HEK293 (cell line): Measurements from ENCODE around the gene CTNNBL1.

ENCODE experiments used
- CTCF ChIA-PET: fragments of 350-600 bp; formaldehyde crosslinking; extraction: SDS; loops from one replicate; lab custom pipeline; 2021; ENCODE audit warnings: antibody characterized with exemption; lab: Yijun Ruan, JAX
- POLR2A ChIA-PET: fragments of 300-600 bp; formaldehyde crosslinking; extraction: SDS; loops from one replicate; lab custom pipeline; 2020; ENCODE audit warnings: antibody characterized with exemption, inconsistent platforms; lab: Yijun Ruan, JAX
- H3K27ac ChIP-seq: fragments of 200-500 bp; sonication (Bioruptor generic); 2 replicates; pipeline ENCODE4 v1.5.1; 2014; ENCODE audit warnings: low read depth, low read length, control low read depth, inconsistent platforms; ENCODE audit errors: extremely low read depth
- H3K36me3 ChIP-seq, 2 experiments: fragments of 200-500 bp in 1 of 2; sonication (Bioruptor generic) in 1 of 2; 1 replicate in 1 of 2; 2 replicates in 1 of 2; pipeline ENCODE4 v1.5.1; 2014 to 2017; ENCODE audit warnings: inconsistent platforms in 2 of 2, low read length in 2 of 2; ENCODE audit not compliant: control insufficient read depth in 2 of 2, insufficient read depth in 1 of 2
- H3K4me1 ChIP-seq: fragments of 200-500 bp; sonication (Bioruptor generic); 2 replicates; pipeline ENCODE4 v1.5.1; 2014; ENCODE audit warnings: mild to moderate bottlenecking, low read length, inconsistent platforms; ENCODE audit not compliant: control insufficient read depth, insufficient read depth
- H3K4me3 ChIP-seq: 2 replicates; pipeline ENCODE4 v1.5.1; 2011; ENCODE audit warnings: low read depth, mild to moderate bottlenecking, control low read depth, low read length, moderate library complexity
- H3K9me3 ChIP-seq: fragments of 200-500 bp; sonication (Bioruptor generic); 2 replicates; pipeline ENCODE4 v1.5.1; 2014; ENCODE audit warnings: low read depth, low read length, inconsistent platforms; ENCODE audit not compliant: control insufficient read depth, insufficient read depth
- GLI4 ChIP-seq: fragments of 450-650 bp; formaldehyde crosslinking; IDR thresholded peaks from 2 replicates; pipeline ENCODE4 v1.5.1; 2016; ENCODE audit warnings: missing biosample characterization, missing genetic modification characterization
- GLIS2 ChIP-seq: fragments of 450-650 bp; formaldehyde crosslinking; IDR thresholded peaks from 2 replicates; pipeline ENCODE4 v1.5.1; 2016; ENCODE audit warnings: missing biosample characterization, missing genetic modification characterization
- HOXA7 ChIP-seq: sonication (generic); formaldehyde crosslinking; IDR thresholded peaks from 2 replicates; pipeline ENCODE4 v1.8.1; 2022; ENCODE audit warnings: missing genetic modification reagents, borderline replicate concordance
- PRDM1 ChIP-seq: fragments of 450-650 bp; formaldehyde crosslinking; IDR thresholded peaks from 2 replicates; pipeline ENCODE4; 2016; ENCODE audit warnings: missing biosample characterization, missing genetic modification characterization
- ZBTB21 ChIP-seq: fragments of 450-650 bp; formaldehyde crosslinking; IDR thresholded peaks from 2 replicates; pipeline ENCODE4 v1.5.1; 2017; ENCODE audit warnings: missing biosample characterization, missing genetic modification characterization
- ZFP37 ChIP-seq: fragments of 450-650 bp; formaldehyde crosslinking; IDR thresholded peaks from 2 replicates; pipeline ENCODE4 v1.5.1; 2016; ENCODE audit warnings: missing biosample characterization, missing genetic modification characterization
- ZNF132 ChIP-seq: fragments of 450-650 bp; formaldehyde crosslinking; IDR thresholded peaks from 2 replicates; pipeline ENCODE4 v1.5.1; 2017; ENCODE audit warnings: missing biosample characterization, missing genetic modification characterization, borderline replicate concordance
- ZNF23 ChIP-seq: fragments of 450-650 bp; formaldehyde crosslinking; IDR thresholded peaks from 2 replicates; pipeline ENCODE4 v1.5.1; 2016; ENCODE audit warnings: missing biosample characterization, missing genetic modification characterization, borderline replicate concordance
- ZNF292 ChIP-seq: fragments of 450-650 bp; formaldehyde crosslinking; IDR thresholded peaks from 2 replicates; pipeline ENCODE4 v1.5.1; 2016; ENCODE audit warnings: low read depth, missing biosample characterization, missing genetic modification characterization, borderline replicate concordance
- ZNF335 ChIP-seq: fragments of 450-650 bp; formaldehyde crosslinking; conservative IDR thresholded peaks from 2 replicates; pipeline ENCODE4 v1.5.1; 2016; ENCODE audit warnings: missing biosample characterization, missing genetic modification characterization
- ZNF37A ChIP-seq: fragments of 450-650 bp; IDR thresholded peaks from 2 replicates; pipeline ENCODE4 v1.5.1; 2018; ENCODE audit warnings: missing biosample characterization, missing genetic modification characterization
- ZNF394 ChIP-seq: fragments of 450-650 bp; formaldehyde crosslinking; IDR thresholded peaks from 2 replicates; pipeline ENCODE4 v1.5.1; 2016; ENCODE audit warnings: missing biosample characterization, missing genetic modification characterization, mild to moderate bottlenecking, moderate library complexity, borderline replicate concordance
- ZNF510 ChIP-seq: fragments of 450-650 bp; formaldehyde crosslinking; IDR thresholded peaks from 2 replicates; pipeline ENCODE4 v1.5.1; 2018; ENCODE audit warnings: mild to moderate bottlenecking, missing genetic modification characterization, missing biosample characterization; ENCODE audit not compliant: insufficient replicate concordance
- ZNF529 ChIP-seq: fragments of 450-650 bp; formaldehyde crosslinking; IDR thresholded peaks from 2 replicates; pipeline ENCODE4 v1.5.1; 2017; ENCODE audit warnings: missing genetic modification characterization, missing biosample characterization; ENCODE audit not compliant: insufficient replicate concordance
- ZNF548 ChIP-seq: fragments of 450-650 bp; formaldehyde crosslinking; IDR thresholded peaks from 2 replicates; pipeline ENCODE4 v1.5.1; 2016; ENCODE audit warnings: missing biosample characterization, missing genetic modification characterization
- ZNF677 ChIP-seq: fragments of 450-650 bp; IDR thresholded peaks from 2 replicates; pipeline ENCODE4 v1.5.0; 2018; ENCODE audit warnings: missing biosample characterization, mild to moderate bottlenecking, missing genetic modification characterization, moderate library complexity
- ZSCAN23 ChIP-seq: fragments of 450-650 bp; formaldehyde crosslinking; IDR thresholded peaks from 2 replicates; pipeline ENCODE4 v1.5.1; 2016; ENCODE audit warnings: missing biosample characterization, missing genetic modification characterization
- TF ChIP-seq, protein P1 (sequence below): fragments of 450-650 bp; formaldehyde crosslinking; IDR thresholded peaks from 2 replicates; pipeline ENCODE4 v1.5.1; 2016; ENCODE audit warnings: missing biosample characterization, missing genetic modification characterization
- TF ChIP-seq, protein P2 (sequence below): fragments of 450-650 bp; formaldehyde crosslinking; IDR thresholded peaks from 2 replicates; pipeline ENCODE4 v1.5.1; 2016; ENCODE audit warnings: missing biosample characterization, missing genetic modification characterization
- TF ChIP-seq, protein P3 (sequence below): fragments of 450-650 bp; formaldehyde crosslinking; IDR thresholded peaks from 2 replicates; pipeline ENCODE4 v1.5.1; 2016; ENCODE audit warnings: missing biosample characterization, missing genetic modification characterization
- TF ChIP-seq, protein P4 (sequence below): fragments of 450-650 bp; formaldehyde crosslinking; IDR thresholded peaks from 2 replicates; pipeline ENCODE4 v1.5.1; 2016; ENCODE audit warnings: missing biosample characterization, missing genetic modification characterization
- TF ChIP-seq, protein P5 (sequence below): fragments of 450-650 bp; formaldehyde crosslinking; IDR thresholded peaks from 2 replicates; pipeline ENCODE4 v1.5.1; 2017; ENCODE audit warnings: missing biosample characterization, missing genetic modification characterization
- TF ChIP-seq, protein P6 (sequence below): fragments of 450-650 bp; formaldehyde crosslinking; IDR thresholded peaks from 2 replicates; pipeline ENCODE4 v1.5.1; 2016; ENCODE audit warnings: missing biosample characterization, missing genetic modification characterization

The CTNNBL1 gene

DNA sequence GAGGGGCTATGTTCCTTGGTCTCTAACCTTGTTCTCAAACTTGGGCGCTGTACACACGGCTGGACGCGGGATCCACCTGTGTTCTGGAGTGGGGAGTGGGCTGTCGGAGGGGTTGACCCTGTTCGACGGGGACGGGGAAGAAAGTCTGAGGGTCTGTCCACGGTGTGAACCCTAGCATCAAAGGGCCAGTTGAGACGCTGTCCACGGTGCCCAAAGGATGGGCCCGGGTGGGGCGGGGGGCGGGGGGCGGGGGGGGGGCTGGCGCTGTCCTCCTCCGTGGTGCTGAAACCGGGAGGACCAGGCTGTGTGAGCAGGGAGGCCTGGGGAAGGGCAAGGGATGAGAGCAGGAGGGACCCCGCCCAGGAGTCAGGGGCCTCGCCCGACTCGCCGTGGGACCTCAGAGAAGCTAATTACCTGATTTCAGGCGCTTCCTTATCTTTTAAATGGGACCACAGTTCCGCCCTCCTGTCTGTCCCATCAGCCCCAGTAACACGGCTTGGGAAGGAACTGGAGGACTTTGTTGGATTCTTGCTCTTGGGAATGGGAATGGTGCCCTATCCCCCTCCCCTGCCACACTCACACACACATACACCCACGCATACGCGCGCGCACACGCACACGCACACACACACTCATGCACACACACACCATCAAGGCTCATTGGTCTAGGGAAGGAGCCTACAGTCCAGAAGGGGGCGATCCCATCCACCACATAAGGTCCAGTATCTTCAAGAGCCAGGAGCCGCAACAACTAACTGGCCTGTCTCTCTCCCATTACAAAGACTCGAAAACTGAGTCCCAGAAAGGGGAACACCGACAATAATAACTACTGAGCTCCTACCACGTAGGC is 208.0 kb downstream of the CTNNBL1 start (continued):
- TF ChIP-seq, protein P1, sequence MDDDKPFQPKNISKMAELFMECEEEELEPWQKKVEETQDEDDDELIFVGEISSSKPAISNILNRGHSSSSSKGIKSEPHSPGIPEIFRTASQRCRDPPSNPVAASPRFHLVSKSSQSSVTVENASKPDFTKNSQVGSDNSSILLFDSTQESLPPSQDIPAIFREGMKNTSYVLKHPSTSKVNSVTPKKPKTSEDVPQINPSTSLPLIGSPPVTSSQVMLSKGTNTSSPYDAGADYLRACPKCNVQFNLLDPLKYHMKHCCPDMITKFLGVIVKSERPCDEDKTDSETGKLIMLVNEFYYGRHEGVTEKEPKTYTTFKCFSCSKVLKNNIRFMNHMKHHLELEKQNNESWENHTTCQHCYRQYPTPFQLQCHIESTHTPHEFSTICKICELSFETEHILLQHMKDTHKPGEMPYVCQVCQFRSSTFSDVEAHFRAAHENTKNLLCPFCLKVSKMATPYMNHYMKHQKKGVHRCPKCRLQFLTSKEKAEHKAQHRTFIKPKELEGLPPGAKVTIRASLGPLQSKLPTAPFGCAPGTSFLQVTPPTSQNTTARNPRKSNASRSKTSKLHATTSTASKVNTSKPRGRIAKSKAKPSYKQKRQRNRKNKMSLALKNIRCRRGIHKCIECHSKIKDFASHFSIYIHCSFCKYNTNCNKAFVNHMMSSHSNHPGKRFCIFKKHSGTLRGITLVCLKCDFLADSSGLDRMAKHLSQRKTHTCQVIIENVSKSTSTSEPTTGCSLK (tag by site-specific recombination): no peak
- no peak for TF ChIP-seq ZNF292 (tag by site-specific recombination)
- no peak for TF ChIP-seq ZBTB21
- no peak for TF ChIP-seq ZNF23
- TF ChIP-seq, protein P2, sequence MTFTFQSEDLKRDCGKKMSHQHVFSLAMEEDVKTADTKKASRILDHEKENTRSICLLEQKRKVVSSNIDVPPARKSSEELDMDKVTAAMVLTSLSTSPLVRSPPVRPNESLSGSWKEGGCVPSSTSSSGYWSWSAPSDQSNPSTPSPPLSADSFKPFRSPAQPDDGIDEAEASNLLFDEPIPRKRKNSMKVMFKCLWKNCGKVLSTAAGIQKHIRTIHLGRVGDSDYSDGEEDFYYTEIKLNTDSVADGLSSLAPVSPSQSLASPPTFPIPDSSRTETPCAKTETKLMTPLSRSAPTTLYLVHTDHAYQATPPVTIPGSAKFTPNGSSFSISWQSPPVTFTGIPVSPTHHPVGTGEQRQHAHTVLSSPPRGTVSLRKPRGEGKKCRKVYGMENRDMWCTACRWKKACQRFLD (tag by site-specific recombination): no peak
- no peak for TF ChIP-seq ZNF37A (tag by site-specific recombination)
- no peak for TF ChIP-seq ZNF335 (tag by site-specific recombination)
- TF ChIP-seq PRDM1 (tag by site-specific recombination): no peak
- no peak for TF ChIP-seq ZNF548 (tag by site-specific recombination)
- TF ChIP-seq HOXA7 (CRISPR knock-in tag): no peak
- TF ChIP-seq ZNF677 (tag by site-specific recombination): no peak
- no peak for TF ChIP-seq ZNF132 (tag by site-specific recombination)
- no peak for TF ChIP-seq ZSCAN23 (tag by site-specific recombination)
- no peak for TF ChIP-seq ZNF394 (tag by site-specific recombination)
- no peak for TF ChIP-seq GLI4 (tag by site-specific recombination)

DNA sequence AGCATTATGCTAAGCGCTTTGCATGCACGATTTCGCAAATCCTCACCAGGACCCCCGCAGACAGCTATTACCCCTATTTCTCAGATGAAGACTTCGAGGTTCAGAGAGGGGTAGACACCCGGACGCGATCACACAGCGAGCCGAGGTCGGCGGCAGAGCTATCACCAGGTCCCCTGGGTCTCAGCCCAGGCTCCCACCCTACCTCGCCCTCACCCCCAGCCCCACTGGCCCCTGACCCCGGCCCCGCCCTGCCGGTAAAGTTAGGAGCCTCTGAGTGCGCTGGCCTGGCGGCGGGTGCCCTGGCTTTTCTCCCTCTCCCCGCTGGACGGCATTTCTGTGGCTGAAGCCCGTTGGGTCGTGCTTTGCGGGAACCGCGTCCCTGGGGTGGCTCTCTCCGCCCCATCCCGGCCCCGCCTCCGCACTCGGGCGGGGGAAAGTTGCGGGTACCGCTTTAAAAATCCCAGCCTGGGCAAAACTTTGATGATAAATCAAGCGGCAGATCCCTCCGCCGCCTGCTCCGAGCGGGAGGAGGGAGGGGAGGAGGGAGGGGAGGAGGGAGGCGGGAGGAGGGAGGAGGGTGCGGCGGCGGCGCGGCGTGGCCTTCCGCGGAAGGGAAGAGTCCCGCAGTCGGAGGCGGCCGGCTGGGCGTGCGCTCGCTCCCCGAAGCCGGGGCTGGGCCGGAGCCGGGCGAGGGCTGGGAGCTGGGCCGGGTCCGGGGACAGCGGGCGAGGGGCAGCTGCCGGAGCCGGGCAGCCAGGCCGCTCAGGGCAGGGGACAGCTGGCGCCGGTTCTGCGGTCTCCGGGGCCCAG is 208.9 kb downstream of the CTNNBL1 start, which contains the start of gene VSTM2L:
Gene VSTM2L (plus strand): TSS at position 624 of the 810 bp plus-strand sequence. CDS start 224 bp downstream, outside the sequence.
- CTCF ChIA-PET: interaction anchor here (0.6 to 1.6 kb wide), 8 partner anchors 10 to 622 kb away, joined by 3 to 7 read pairs (median 4); no protein-coding TSS in a partner anchor
- Histone ChIP-seq H3K9me3 (no peaks in the 10 kb centered on the region), H3K4me1 (peaks cover 4% of the 10 kb centered on the region), H3K4me3 (peak within 1 kb of the TSS; percentile 32), H3K36me3 (no peaks in the 10 kb centered on the region), H3K27ac (no peak within 1 kb of the TSS; the same call in 1 of the 2 replicates)
- TF ChIP-seq, protein P3, sequence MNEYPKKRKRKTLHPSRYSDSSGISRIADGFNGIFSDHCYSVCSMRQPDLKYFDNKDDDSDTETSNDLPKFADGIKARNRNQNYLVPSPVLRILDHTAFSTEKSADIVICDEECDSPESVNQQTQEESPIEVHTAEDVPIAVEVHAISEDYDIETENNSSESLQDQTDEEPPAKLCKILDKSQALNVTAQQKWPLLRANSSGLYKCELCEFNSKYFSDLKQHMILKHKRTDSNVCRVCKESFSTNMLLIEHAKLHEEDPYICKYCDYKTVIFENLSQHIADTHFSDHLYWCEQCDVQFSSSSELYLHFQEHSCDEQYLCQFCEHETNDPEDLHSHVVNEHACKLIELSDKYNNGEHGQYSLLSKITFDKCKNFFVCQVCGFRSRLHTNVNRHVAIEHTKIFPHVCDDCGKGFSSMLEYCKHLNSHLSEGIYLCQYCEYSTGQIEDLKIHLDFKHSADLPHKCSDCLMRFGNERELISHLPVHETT (tag by site-specific recombination): no peak
- TF ChIP-seq ZFP37 (tag by site-specific recombination) (0 out of 2 replicates have a peak, but pooled peaks have one; percentile 6), ZNF529 (tag by site-specific recombination) (no peak), GLIS2 (tag by site-specific recombination) (peak; percentile 27; the same call in 1 of the 2 replicates), ZNF510 (no peak)
- TF ChIP-seq, protein P4, sequence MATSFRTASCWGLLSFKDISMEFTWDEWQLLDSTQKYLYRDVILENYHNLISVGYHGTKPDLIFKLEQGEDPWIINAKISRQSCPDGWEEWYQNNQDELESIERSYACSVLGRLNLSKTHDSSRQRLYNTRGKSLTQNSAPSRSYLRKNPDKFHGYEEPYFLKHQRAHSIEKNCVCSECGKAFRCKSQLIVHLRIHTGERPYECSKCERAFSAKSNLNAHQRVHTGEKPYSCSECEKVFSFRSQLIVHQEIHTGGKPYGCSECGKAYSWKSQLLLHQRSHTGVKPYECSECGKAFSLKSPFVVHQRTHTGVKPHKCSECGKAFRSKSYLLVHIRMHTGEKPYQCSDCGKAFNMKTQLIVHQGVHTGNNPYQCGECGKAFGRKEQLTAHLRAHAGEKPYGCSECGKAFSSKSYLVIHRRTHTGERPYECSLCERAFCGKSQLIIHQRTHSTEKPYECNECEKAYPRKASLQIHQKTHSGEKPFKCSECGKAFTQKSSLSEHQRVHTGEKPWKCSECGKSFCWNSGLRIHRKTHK (tag by site-specific recombination): no peak
- TF ChIP-seq, protein P5, sequence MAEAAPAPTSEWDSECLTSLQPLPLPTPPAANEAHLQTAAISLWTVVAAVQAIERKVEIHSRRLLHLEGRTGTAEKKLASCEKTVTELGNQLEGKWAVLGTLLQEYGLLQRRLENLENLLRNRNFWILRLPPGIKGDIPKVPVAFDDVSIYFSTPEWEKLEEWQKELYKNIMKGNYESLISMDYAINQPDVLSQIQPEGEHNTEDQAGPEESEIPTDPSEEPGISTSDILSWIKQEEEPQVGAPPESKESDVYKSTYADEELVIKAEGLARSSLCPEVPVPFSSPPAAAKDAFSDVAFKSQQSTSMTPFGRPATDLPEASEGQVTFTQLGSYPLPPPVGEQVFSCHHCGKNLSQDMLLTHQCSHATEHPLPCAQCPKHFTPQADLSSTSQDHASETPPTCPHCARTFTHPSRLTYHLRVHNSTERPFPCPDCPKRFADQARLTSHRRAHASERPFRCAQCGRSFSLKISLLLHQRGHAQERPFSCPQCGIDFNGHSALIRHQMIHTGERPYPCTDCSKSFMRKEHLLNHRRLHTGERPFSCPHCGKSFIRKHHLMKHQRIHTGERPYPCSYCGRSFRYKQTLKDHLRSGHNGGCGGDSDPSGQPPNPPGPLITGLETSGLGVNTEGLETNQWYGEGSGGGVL (tag by site-specific recombination): peak; percentile 57
- TF ChIP-seq, protein P6, sequence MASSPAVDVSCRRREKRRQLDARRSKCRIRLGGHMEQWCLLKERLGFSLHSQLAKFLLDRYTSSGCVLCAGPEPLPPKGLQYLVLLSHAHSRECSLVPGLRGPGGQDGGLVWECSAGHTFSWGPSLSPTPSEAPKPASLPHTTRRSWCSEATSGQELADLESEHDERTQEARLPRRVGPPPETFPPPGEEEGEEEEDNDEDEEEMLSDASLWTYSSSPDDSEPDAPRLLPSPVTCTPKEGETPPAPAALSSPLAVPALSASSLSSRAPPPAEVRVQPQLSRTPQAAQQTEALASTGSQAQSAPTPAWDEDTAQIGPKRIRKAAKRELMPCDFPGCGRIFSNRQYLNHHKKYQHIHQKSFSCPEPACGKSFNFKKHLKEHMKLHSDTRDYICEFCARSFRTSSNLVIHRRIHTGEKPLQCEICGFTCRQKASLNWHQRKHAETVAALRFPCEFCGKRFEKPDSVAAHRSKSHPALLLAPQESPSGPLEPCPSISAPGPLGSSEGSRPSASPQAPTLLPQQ (tag by site-specific recombination): peak; percentile 39; the same call in 1 of the 2 replicates
- POLR2A ChIA-PET: no interaction called here
